ENCODE measurements around the gene FAR2.

GRCh38 chr12:29301114-29301513 is 152.0 kb downstream of the FAR2 start:
- TF ChIP-seq, protein P1, sequence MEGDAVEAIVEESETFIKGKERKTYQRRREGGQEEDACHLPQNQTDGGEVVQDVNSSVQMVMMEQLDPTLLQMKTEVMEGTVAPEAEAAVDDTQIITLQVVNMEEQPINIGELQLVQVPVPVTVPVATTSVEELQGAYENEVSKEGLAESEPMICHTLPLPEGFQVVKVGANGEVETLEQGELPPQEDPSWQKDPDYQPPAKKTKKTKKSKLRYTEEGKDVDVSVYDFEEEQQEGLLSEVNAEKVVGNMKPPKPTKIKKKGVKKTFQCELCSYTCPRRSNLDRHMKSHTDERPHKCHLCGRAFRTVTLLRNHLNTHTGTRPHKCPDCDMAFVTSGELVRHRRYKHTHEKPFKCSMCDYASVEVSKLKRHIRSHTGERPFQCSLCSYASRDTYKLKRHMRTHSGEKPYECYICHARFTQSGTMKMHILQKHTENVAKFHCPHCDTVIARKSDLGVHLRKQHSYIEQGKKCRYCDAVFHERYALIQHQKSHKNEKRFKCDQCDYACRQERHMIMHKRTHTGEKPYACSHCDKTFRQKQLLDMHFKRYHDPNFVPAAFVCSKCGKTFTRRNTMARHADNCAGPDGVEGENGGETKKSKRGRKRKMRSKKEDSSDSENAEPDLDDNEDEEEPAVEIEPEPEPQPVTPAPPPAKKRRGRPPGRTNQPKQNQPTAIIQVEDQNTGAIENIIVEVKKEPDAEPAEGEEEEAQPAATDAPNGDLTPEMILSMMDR (IDR thresholded peaks at IDR 0.05): no peak
- TF ChIP-seq POLR2A (IDR thresholded peaks at IDR 0.05): no peak
